HCT116 (cell line): ENCODE measurements around the gene SLC7A10.

Experiments used
- CTCF ChIP-seq, 3 experiments: fragments of 200-600 bp in 1 of 3; sonication (generic) in 1 of 3; IDR thresholded peaks in 2 of 3; conservative IDR thresholded peaks in 1 of 3; 2 replicates each; pipeline ENCODE4 v1.5.1; 2012 to 2017; ENCODE audit warnings: low read depth in 2 of 3, low read length in 2 of 3, antibody characterized with exemption in 1 of 3, borderline replicate concordance in 1 of 3, control low read depth in 1 of 3, mild to moderate bottlenecking in 1 of 3, mixed read lengths in 1 of 3, mixed run types in 1 of 3, moderate library complexity in 1 of 3; ENCODE audit not compliant: insufficient read depth in 1 of 3
- EZH2 ChIP-seq: fragments of 200-600 bp; sonication (generic); IDR thresholded peaks from 2 replicates; pipeline ENCODE4 v1.6.1; 2017; ENCODE audit warnings: antibody characterized with exemption, mixed run types
- SP1 ChIP-seq: IDR thresholded peaks from 2 replicates; pipeline ENCODE4 v1.6.1; 2012; ENCODE audit warnings: low read depth
- ZBTB33 ChIP-seq: IDR thresholded peaks from 2 replicates; pipeline ENCODE4 v1.6.1; 2011; ENCODE audit warnings: mild to moderate bottlenecking, low read length, moderate library complexity; ENCODE audit not compliant: insufficient replicate concordance; ENCODE audit errors: extremely low read depth

DNA sequence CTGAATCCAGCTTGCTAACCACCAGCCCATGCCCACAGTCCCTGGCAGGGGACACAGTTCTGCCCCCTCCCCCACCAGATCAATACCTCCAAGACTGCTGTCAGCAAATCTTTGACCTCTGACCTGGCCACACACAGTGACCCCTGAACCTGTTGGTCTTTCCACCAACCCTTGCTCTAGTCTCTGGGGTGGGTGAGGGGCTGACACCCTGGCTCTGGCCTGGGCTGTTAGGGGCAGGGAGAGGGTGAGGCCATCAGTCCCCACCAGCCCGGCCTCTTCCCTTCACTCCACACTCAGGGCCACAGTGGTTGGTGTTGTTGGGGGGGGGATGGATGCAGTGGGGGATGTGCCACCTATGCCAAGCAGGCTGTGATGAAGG lies 21.8 kb upstream of the SLC7A10 start:
- TF ChIP-seq ZBTB33 = no peak
- no peak for TF ChIP-seq SP1
- no peak for TF ChIP-seq EZH2
- TF ChIP-seq CTCF (IDR thresholded peaks at IDR 0.05 in 2 of 3, conservative IDR thresholded peaks at IDR 0.05 in 1 of 3; ENCODE audit: borderline replicate concordance in 1 of 3, insufficient read depth in 1 of 3, low read depth in 2 of 3, low read length in 2 of 3) = no peak
